Activated gamma-delta T cell (primary cell): ENCODE measurements around the gene TBCC.

Experiments
- DNase-seq: peaks from one replicate; lab custom pipeline; 2025; lab: John Stamatoyannopoulos, UW

Gene TBCC

DNA sequence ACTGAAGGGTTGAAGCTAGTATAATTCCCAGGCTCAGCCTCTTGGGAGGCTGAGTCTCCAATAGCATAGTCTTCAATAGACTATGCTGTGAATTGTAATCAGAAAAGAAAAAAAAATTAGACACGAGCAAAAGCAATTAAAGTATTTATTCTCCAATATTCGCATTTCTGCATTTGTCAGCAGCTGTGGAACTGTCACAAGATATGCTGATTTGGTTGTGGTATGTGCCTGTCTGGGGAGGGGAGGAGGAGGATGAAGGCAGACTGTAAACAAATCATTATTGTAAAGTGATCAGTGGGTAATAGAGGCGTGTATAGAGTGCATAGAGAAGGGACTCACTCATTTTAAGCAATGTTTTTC is 25.8 kb upstream of the TBCC start:
- DNase-seq, result no peak

GRCh38 chr6:42769836-42770235 is 23.9 kb upstream of the TBCC start:
- no peak for DNase-seq

DNA sequence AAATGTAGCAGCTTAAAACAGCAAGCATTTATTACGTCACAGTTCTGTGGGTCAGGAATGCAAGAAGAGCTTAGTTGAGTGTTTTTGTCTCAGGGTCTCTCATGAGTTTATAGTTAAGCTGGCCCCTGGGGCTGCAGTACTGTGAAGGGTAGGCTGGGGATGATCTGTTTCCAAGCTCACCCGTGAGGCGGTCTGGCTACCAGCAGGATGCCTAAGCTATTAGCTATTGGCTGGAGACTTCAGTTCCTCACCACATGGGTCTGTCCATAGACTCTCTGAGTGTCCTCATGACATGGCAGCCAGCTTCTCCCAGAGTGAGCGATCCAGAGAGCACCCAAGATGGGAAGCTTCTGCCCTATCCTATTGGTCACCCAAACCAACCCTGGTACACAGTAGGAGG is 23.1 kb upstream of the TBCC start:
- no peak for DNase-seq

DNA sequence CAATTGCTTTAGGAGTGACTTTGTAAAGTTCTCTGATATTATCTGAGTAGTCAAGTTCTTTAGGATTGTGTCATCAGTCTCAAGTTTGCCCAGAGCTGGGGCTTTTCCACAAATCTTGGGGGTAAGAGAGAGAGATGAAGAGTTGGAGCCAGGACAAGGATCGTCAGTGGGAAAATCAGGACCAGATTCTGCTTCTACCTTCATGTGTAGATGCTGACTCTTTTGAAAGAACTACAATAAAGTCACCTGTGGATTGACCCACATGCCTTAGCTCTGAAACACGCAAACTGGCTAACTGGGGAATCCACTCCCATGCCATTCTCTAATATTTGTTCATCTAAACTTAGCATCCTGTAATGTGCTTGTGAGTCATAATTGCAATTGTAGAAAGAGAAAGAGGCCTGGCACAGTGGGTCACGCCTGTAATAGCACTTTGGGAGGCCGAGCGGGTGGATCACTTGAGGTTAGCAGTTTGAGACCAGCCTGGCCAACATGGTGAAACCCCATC is 20.3 kb upstream of the TBCC start:
- DNase-seq, result no peak

- no peak for DNase-seq
Observed at GRCh38 chr6:42764911-42765648, 19.2 kb upstream of the TBCC start.

DNA sequence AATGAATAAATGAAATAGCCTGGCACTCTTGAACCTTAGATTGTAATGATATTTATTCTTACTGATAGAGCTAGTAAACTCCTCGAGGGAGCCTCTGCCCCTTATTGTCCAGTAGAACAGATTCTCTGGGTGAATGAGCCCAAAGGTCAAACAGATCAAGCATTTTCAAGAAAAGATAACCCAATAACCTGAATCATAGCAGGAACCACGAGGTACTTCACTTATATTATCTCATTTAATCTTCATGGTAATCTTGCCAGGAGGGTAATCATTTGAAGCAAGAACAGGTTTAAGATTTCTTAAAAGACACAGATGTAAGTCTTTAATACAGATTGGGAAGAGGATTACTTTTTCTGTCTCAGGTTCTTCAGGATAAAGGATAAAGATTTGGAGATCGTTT is 17.0 kb upstream of the TBCC start:
- no peak for DNase-seq

GRCh38 chr6:42762426-42762859 is 16.5 kb upstream of the TBCC start:
- no peak for DNase-seq

DNA sequence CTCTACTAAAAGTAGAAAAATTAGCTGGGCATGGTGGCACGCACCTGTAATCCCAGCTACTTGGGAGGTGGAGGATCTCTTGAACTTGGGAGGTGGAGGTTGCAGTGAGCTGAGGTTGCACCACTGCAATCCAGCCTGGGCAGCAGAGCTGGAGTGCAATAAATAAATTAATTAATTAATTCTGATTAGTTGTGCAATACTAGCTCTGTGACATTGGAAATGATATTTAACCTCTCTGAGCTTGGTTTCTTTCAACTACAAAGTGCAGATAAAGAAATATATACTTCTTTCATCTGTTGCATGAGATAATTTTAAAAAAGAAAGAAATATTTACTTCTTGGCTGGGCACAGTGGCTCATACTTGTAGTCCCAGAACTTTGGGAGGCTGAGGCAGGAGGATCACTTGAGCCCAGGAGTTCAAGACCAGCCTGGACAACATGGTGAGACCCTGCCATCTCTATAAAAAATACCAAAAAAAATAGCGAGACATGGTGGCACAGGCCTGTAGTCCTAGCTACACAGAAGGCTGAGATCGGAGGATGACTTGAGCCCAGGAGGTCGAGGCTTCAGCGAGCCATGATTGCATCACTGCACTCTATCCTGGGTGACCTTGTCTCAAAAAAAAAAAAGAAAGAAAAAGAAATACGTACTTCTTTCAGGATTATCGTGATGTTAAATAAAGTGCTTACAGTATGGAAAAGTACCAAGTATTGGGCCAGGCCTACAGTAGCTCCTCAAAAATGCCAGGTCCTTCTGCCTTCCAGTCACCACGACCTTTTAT is 15.6 kb upstream of the TBCC start:
- no peak for DNase-seq

GRCh38 chr6:42758756-42759430 is 13.0 kb upstream of the TBCC start:
- DNase-seq, result no peak

DNA sequence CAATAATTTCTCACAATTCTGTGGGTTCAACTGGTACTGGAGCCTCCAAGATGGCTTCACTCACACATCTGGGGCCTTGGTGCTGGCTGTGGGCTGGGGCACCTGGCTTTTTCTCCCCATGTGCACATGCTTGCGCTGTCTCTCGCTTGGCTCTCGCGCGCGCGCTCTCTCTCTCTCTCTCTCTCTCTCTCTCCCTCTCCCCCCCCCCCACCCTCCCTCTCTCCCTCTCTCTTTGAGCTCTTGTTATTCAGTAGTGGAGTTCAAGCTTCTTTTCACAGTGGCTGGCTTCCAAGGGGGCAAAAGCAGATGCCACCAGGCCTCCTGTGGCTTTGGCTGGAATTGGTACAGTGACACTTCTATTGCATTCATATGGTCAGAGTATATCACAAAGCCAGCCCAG is 10.8 kb upstream of the TBCC start:
- DNase-seq, result no peak

GRCh38 chr6:42754759-42755158 is 8.9 kb upstream of the TBCC start:
- no peak for DNase-seq

DNA sequence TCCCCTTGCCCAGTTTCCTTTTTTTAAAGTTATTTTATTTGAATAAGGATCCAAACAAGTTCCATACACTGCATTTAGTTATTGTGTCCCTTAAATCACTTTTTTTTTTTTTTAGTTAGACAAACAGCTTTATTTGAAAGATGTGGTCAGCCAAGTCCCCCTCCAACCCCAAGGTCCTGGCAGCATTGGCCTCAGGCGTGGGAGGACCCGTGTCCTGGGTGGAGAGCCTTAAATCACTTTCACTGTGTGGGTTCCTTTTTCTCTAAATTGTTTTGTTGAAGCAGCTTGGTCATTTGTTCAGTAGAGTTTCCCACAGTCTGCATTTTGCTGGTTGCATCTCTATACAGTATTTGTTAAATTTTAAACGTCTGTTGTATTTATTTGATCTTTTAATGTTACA is 5.2 kb upstream of the TBCC start:
- DNase-seq, result no peak

DNA sequence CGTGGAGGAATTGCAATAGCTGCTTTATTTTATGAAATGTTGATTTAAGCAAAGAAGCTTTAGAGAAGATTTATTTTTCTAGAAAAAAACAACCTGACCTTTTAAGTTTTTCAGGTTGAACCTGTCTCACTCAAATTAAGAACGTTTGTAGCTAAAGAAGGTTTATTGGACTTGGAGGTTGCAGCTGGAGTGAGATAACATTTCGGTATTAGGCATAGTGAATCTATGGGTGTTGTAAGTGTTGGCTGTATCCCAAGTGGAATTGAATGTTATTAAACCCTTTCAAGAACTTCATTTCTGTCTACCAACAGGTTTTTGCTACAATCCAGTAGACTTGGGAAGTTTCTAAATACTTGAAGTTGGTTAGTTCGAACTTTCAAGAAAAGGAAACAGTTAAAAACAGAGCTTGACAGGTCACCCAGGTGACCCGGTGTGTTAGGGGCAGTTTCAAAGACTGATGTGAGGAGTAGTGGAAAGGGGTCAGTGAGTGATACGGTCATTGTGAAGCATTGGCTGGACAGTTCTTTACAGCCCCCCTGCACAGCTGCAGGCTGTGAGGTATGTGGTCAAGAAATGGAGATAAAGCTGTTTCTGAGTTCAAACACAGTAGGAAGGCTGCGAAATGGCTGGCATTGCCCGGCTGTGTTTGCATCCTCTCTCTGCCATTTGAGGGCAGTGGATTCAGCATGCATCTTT is 2.4 kb upstream of the TBCC start:
- no peak for DNase-seq

DNA sequence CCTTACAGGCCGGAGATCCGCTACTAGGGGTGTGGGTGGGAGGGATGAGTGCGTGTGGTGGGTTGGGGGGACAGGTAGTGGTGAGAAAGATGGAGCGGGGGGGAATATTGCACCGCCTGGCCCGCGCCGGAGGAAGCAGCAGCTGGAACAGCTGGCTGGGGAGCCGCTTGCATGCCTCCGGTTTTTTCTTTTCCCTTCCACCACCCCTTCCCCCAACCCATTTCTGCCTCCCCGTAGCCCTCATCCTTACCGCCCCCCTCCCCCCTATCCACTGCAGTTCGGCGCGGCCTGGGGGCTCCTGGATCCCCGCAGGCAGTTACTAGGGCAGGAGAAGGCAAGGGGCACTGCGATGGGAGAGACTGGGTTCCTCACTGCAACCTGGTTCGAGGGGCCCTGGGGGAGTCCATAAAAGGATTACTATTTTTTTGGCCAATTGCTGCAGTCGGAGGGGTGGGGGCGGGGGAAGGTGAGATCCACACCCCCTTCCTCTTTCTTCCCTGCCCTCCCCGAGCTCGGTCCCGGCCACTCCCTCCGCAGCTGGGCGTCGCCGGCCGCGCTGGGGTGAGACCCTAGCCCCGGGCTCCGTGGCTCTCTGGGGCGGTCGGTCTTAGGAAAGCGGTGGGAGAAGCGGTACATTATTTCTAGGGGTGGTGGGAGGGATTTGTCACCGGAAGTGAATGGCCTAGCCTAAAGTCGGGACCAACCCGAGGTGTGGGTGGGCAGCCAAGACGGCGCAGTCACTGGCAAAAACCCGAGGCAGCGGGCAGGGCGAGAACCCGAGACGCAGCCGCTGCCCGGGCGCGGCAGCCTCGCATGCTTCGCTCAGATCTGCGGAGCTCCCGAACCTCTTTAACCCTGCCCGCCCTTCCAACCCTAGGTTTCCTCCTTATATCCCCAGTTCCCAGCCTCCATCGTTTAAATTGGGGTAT is 824 bp upstream of the TBCC start:
- peak; percentile 60 for DNase-seq

GRCh38 chr6:42745083-42745639 is 742 bp downstream of the TBCC start:
- DNase-seq, result no peak

DNA sequence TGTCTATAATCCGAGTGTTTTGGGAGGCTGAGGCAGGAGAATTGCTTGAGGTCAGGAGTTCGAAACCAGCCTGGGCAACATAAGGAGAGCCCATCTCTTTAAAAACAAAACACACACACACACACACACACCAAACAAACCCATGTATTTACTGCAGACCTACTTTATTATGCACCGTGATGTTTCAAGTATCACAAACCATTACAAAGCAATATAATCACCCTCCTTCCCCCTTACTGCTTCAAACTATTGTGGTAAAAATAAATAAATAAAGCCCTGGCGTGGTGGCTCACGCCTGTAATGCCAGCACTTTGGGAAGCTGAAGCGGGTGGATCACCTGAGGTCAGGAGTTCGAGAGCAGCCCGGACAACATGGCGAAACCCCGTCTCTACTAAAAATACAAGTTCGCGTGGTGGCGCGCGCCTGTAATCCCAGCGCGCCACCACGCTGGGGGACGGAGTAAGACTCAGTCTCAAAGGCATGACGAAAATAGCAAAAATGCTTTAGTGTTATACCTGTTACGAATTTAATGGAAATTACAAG is 1.5 kb downstream of the TBCC start:
- no peak for DNase-seq

GRCh38 chr6:42742116-42742894 is 3.6 kb downstream of the TBCC start:
- DNase-seq, result no peak

- no peak for DNase-seq
Observed at GRCh38 chr6:42740725-42741124, 5.2 kb downstream of the TBCC start.

- no peak for DNase-seq
Observed at GRCh38 chr6:42735976-42736375, 9.9 kb downstream of the TBCC start.
